Ascending aorta (tissue), 2 donors: ENCODE results near the gene LRP10. TPM values are rescaled to one million over a fixed set of nuclear protein-coding genes. Genes with fewer than 3 reads are reported as not detected.

Experiments used
- DNase-seq, 2 donors: peaks; one replicate each; pipeline ENCODE4 v3.0.0-alpha.2; 2019; ENCODE audit warnings: low spot score in 2 of 2
- H3K27ac ChIP-seq, 2 donors: fragments of 200-600 bp; sonication (generic); one replicate each; pipeline ENCODE4 v1.5.1; 2016 to 2017; ENCODE audit warnings: mild to moderate bottlenecking in 1 of 2
- H3K27me3 ChIP-seq: fragments of 200-600 bp; sonication (generic); one replicate; pipeline ENCODE4 v1.5.1; 2017
- H3K36me3 ChIP-seq, 2 donors: fragments of 200-600 bp; sonication (generic); one replicate each; pipeline ENCODE4 v1.5.1; 2016
- H3K4me1 ChIP-seq, 2 donors: fragments of 200-600 bp; sonication (generic); one replicate each; pipeline ENCODE4 v1.5.1; 2016 to 2017; ENCODE audit warnings: mild to moderate bottlenecking in 1 of 2
- H3K4me3 ChIP-seq, 2 donors: fragments of 200-600 bp; sonication (generic); one replicate each; pipeline ENCODE4 v1.5.1; 2016 to 2017; ENCODE audit warnings: mild to moderate bottlenecking in 1 of 2
- H3K9me3 ChIP-seq, 2 donors: fragments of 200-600 bp; sonication (generic); one replicate each; pipeline ENCODE4 v1.5.1; 2016
- intact Hi-C: fragments of 100-400 bp; cut with DNase I; formaldehyde crosslinking; loops from one replicate; pipeline ENCODE4 v1.15.1; 2023
- total RNA-seq: library from RNA; depleted of rRNA; stranded (reverse); fragments of >200 nt; gene quantifications from one replicate; pipeline ENCODE4 v1.1.0, GENCODE V29; 2016
- TF ChIP-seq, protein P1 (sequence below), 3 experiments: fragments of 200-600 bp in 2 of 3; fragments of 450-650 bp in 1 of 3; sonication (generic) in 2 of 3; IDR thresholded peaks; one replicate each; pipeline ENCODE4 v1.5.1; 2016 to 2019; ENCODE audit warnings: antibody characterized with exemption in 3 of 3, mild to moderate bottlenecking in 1 of 3, moderate library complexity in 1 of 3

The LRP10 gene
- total RNA-seq, 1 donor from 2014 or later = 214 TPM

- Histone ChIP-seq H3K4me1 (peaks cover 10 to 23% of the 10 kb centered on the region in 2 donors), H3K9me3 (no peaks in the 10 kb centered on the region), H3K27me3 (no peaks in the 10 kb centered on the region), H3K4me3 (no peak overlapping the region), H3K27ac (no peak overlapping the region), H3K36me3 (peaks cover 52 to 62% of the 10 kb centered on the region in 2 donors)
- intact Hi-C loops = no loop called here
- no peak for DNase-seq
- TF ChIP-seq, protein P1, sequence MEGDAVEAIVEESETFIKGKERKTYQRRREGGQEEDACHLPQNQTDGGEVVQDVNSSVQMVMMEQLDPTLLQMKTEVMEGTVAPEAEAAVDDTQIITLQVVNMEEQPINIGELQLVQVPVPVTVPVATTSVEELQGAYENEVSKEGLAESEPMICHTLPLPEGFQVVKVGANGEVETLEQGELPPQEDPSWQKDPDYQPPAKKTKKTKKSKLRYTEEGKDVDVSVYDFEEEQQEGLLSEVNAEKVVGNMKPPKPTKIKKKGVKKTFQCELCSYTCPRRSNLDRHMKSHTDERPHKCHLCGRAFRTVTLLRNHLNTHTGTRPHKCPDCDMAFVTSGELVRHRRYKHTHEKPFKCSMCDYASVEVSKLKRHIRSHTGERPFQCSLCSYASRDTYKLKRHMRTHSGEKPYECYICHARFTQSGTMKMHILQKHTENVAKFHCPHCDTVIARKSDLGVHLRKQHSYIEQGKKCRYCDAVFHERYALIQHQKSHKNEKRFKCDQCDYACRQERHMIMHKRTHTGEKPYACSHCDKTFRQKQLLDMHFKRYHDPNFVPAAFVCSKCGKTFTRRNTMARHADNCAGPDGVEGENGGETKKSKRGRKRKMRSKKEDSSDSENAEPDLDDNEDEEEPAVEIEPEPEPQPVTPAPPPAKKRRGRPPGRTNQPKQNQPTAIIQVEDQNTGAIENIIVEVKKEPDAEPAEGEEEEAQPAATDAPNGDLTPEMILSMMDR (IDR thresholded peaks at IDR 0.05) = no peak
Measured at GRCh38 chr14:22875003-22875747, 3.6 kb downstream of the LRP10 start.

- Histone ChIP-seq H3K36me3 (peaks cover 52 to 62% of the 10 kb centered on the region in 2 donors), H3K9me3 (no peaks in the 10 kb centered on the region), H3K27me3 (no peaks in the 10 kb centered on the region), H3K4me3 (no peak overlapping the region), H3K4me1 (peaks cover 7 to 16% of the 10 kb centered on the region in 2 donors), H3K27ac (no peak overlapping the region)
- DNase-seq = no peak
- TF ChIP-seq, protein P1 (IDR thresholded peaks at IDR 0.05) = no peak
- intact Hi-C loops = no loop called here
Measured at GRCh38 chr14:22875748-22876319, 4.3 kb downstream of the LRP10 start.

DNA sequence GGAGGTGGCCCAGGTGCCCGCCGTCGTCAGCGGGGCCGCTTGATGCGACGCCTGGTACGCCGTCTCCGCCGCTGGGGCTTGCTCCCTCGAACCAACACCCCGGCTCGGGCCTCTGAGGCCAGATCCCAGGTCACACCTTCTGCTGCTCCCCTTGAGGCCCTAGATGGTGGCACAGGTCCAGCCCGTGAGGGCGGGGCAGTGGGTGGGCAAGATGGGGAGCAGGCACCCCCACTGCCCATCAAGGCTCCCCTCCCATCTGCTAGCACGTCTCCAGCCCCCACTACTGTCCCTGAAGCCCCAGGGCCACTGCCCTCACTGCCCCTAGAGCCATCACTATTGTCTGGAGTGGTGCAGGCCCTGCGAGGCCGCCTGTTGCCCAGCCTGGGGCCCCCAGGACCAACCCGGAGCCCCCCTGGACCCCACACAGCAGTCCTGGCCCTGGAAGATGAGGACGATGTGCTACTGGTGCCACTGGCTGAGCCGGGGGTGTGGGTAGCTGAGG, 5.5 kb downstream of the LRP10 start:
- no peak overlapping the region for H3K4me3 ChIP-seq
- H3K9me3 ChIP-seq = no peaks in the 10 kb centered on the region
- no peak for DNase-seq
- TF ChIP-seq, protein P1 (IDR thresholded peaks at IDR 0.05) = no peak
- H3K27me3 ChIP-seq = no peaks in the 10 kb centered on the region
- peaks cover 52 to 62% of the 10 kb centered on the region in 2 donors for H3K36me3 ChIP-seq
- H3K27ac ChIP-seq = no peak overlapping the region
- peaks cover 7 to 15% of the 10 kb centered on the region in 2 donors for H3K4me1 ChIP-seq
- intact Hi-C loops = no loop called here

- no peak overlapping the region for H3K27ac ChIP-seq
- H3K4me3 ChIP-seq = no peak overlapping the region
- intact Hi-C loops = no loop called here
- no peaks in the 10 kb centered on the region for H3K9me3 ChIP-seq
- no peaks in the 10 kb centered on the region for H3K27me3 ChIP-seq
- TF ChIP-seq, protein P1 (IDR thresholded peaks at IDR 0.05) = no peak
- no peak for DNase-seq
- H3K4me1 ChIP-seq = peaks cover under 1 to 7% of the 10 kb centered on the region in 2 donors
- H3K36me3 ChIP-seq = peaks cover 49 to 59% of the 10 kb centered on the region in 2 donors
Measured at GRCh38 chr14:22878271-22879246, 7.0 kb downstream of the LRP10 start.

DNA sequence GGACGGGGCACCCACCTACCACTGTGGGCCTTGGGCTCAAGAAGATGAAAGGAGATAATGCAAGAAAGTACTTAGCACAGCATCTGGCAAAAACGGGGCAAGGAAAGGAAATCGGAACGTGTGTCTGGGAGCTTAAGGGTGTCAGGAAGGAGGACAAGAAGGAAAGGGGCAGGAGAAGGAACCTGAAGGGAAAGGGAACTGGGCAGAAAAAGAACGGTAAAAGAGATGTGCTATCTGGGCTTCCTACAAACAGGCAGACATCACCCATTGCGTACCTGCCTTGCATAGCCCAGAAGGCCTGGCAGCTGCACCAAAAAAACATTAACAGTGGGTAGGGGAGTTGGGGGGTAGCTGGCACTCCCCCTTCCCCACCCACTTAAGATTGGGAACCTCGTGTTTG, 10.5 kb downstream of the LRP10 start:
- Histone ChIP-seq H3K27me3 (no peaks in the 10 kb centered on the region), H3K27ac (no peak overlapping the region), H3K4me1 (no peaks in the 10 kb centered on the region), H3K36me3 (peaks cover 14 to 24% of the 10 kb centered on the region in 2 donors), H3K4me3 (no peak overlapping the region), H3K9me3 (no peaks in the 10 kb centered on the region)
- intact Hi-C loops = no loop called here
- no peak for DNase-seq
- TF ChIP-seq, protein P1 (IDR thresholded peaks at IDR 0.05) = no peak
